CD8-positive, alpha-beta memory T cell (primary cell): Measurements from ENCODE around the gene MAMDC2. TPM values are rescaled to one million over a fixed set of nuclear protein-coding genes. Genes with fewer than 3 reads are reported as not detected.

Experiments used
- CTCF ChIA-PET: fragments of 350-600 bp; sonication (Branson Sonifier 250); formaldehyde crosslinking; loops from one replicate; lab custom pipeline; 2021; ENCODE audit warnings: antibody characterized with exemption; lab: Charles Lee
- POLR2A ChIA-PET: fragments of 350-600 bp; sonication (Branson Sonifier 250); formaldehyde crosslinking; loops from one replicate; lab custom pipeline; 2021; ENCODE audit warnings: antibody characterized with exemption; lab: Charles Lee
- DNase-seq, 5 donors: peaks; one replicate each; pipeline versions ENCODE4 v3.0.0 to v3.0.0-alpha.2; 2020 to 2022; ENCODE audit warnings: mixed read lengths in 1 of 5
- H3K27ac ChIP-seq: one replicate; pipeline ENCODE4 v1.7.0; 2013; ENCODE audit warnings: low read depth, mild to moderate bottlenecking, low read length, moderate library complexity
- H3K27me3 ChIP-seq: 2 replicates; pipeline ENCODE4 v1.7.0; 2013; ENCODE audit warnings: low read length, mild to moderate bottlenecking; ENCODE audit not compliant: insufficient read depth, poor library complexity, severe bottlenecking
- H3K36me3 ChIP-seq: 2 replicates; pipeline ENCODE4 v1.7.0; 2013; ENCODE audit warnings: mild to moderate bottlenecking, low read length, moderate library complexity; ENCODE audit not compliant: insufficient read depth
- H3K4me1 ChIP-seq: 2 replicates; pipeline ENCODE4 v1.7.0; 2013; ENCODE audit warnings: mild to moderate bottlenecking, low read length, moderate library complexity; ENCODE audit not compliant: insufficient read depth
- H3K4me3 ChIP-seq: 2 replicates; pipeline ENCODE4 v1.7.0; 2013; ENCODE audit warnings: mild to moderate bottlenecking, low read length
- H3K9me3 ChIP-seq: 2 replicates; pipeline ENCODE4 v1.7.0; 2013; ENCODE audit warnings: mild to moderate bottlenecking, low read length
- H3K27ac Mint-ChIP-seq, 8 donors: one replicate each; pipeline ENCODE4 v1.8.0; 2020 to 2021; ENCODE audit warnings: mixed read lengths in 8 of 8, mild to moderate bottlenecking in 6 of 8, inconsistent platforms in 3 of 8, moderate library complexity in 3 of 8
- H3K27me3 Mint-ChIP-seq, 2 donors: one replicate each; pipeline ENCODE4 v1.8.0; 2020 to 2021; ENCODE audit warnings: mixed read lengths in 2 of 2, mild to moderate bottlenecking in 1 of 2, moderate library complexity in 1 of 2
- H3K36me3 Mint-ChIP-seq, 3 donors: one replicate each; pipeline ENCODE4 v1.8.0; 2020 to 2021; ENCODE audit warnings: mixed read lengths in 3 of 3, inconsistent platforms in 1 of 3, mild to moderate bottlenecking in 1 of 3
- H3K4me1 Mint-ChIP-seq, 3 donors: one replicate each; pipeline ENCODE4 v1.8.0; 2020 to 2021; ENCODE audit warnings: mixed read lengths in 3 of 3, inconsistent platforms in 1 of 3, mild to moderate bottlenecking in 1 of 3
- H3K4me3 Mint-ChIP-seq, 7 donors: one replicate each; pipeline ENCODE4 v1.8.0; 2020 to 2021; ENCODE audit warnings: mixed read lengths in 7 of 7, mild to moderate bottlenecking in 6 of 7, moderate library complexity in 4 of 7, inconsistent platforms in 2 of 7
- H3K9me3 Mint-ChIP-seq, 5 donors: one replicate each; pipeline ENCODE4 v1.8.0; 2020 to 2022; ENCODE audit warnings: mixed read lengths in 5 of 5, mild to moderate bottlenecking in 3 of 5, moderate library complexity in 2 of 5, inconsistent platforms in 1 of 5
- polyA plus RNA-seq: library from polyadenylated mRNA; unstranded; fragments of 300-500 nt; fragmentation: Illumina TruSeq; gene quantifications from one replicate; pipeline ENCODE4 v1.2.3, GENCODE V29; 2021
- total RNA-seq, 2 experiments: library from RNA; stranded (reverse); gene quantifications; one replicate each; pipeline ENCODE4 v1.2.3, GENCODE V29; 2021

The MAMDC2 gene
- total and polyA plus RNA-seq, 3 experiments from 2014 or later, result 0.10 TPM; not detected in 2

GRCh38 chr9:70060883-70061507 lies 17.3 kb downstream of the MAMDC2 start:
- H3K4me1 Mint-ChIP-seq, result no peaks in the 10 kb centered on the region
- H3K36me3 Mint-ChIP-seq, result no peaks in the 10 kb centered on the region
- ChIA-PET POLR2A (no interaction called here), CTCF (no interaction called here)
- no peaks in the 10 kb centered on the region for H3K9me3 ChIP-seq
- H3K27ac ChIP-seq, result no peak overlapping the region
- DNase-seq, result no peak
- H3K4me3 Mint-ChIP-seq, result no peak overlapping the region
- H3K27ac Mint-ChIP-seq, result no peak overlapping the region
- no peaks in the 10 kb centered on the region for H3K4me1 ChIP-seq
- H3K27me3 Mint-ChIP-seq, result peaks cover 11 to 32% of the 10 kb centered on the region in 2 donors
- no peaks in the 10 kb centered on the region for H3K36me3 ChIP-seq
- no peaks in the 10 kb centered on the region for H3K9me3 Mint-ChIP-seq
- no peak overlapping the region for H3K4me3 ChIP-seq
- no peaks in the 10 kb centered on the region for H3K27me3 ChIP-seq

- H3K4me1 Mint-ChIP-seq, result no peaks in the 10 kb centered on the region
- no peak overlapping the region for H3K4me3 Mint-ChIP-seq
- no peaks in the 10 kb centered on the region for H3K9me3 Mint-ChIP-seq
- H3K27ac ChIP-seq, result no peak overlapping the region
- H3K36me3 ChIP-seq, result no peaks in the 10 kb centered on the region
- no peaks in the 10 kb centered on the region for H3K4me1 ChIP-seq
- POLR2A ChIA-PET, result no interaction called here
- no peak overlapping the region for H3K4me3 ChIP-seq
- H3K9me3 ChIP-seq, result no peaks in the 10 kb centered on the region
- peaks cover 12 to 35% of the 10 kb centered on the region in 2 donors for H3K27me3 Mint-ChIP-seq
- no peaks in the 10 kb centered on the region for H3K27me3 ChIP-seq
- DNase-seq, result no peak
- CTCF ChIA-PET, result no interaction called here
- H3K36me3 Mint-ChIP-seq, result no peaks in the 10 kb centered on the region
- no peak overlapping the region for H3K27ac Mint-ChIP-seq
These were observed 18.1 kb downstream of the MAMDC2 start for GRCh38 chr9:70061776-70062175.

- Histone ChIP-seq H3K27ac (no peak overlapping the region), H3K4me1 (no peaks in the 10 kb centered on the region), H3K9me3 (no peaks in the 10 kb centered on the region), H3K27me3 (no peaks in the 10 kb centered on the region), H3K4me3 (no peak overlapping the region), H3K36me3 (no peaks in the 10 kb centered on the region)
- no peaks in the 10 kb centered on the region for H3K9me3 Mint-ChIP-seq
- POLR2A ChIA-PET, result no interaction called here
- H3K4me3 Mint-ChIP-seq, result no peak overlapping the region
- no peak overlapping the region for H3K27ac Mint-ChIP-seq
- H3K4me1 Mint-ChIP-seq, result no peaks in the 10 kb centered on the region
- no peak for DNase-seq
- CTCF ChIA-PET, result no interaction called here
- H3K27me3 Mint-ChIP-seq, result peaks cover 9 to 35% of the 10 kb centered on the region in 2 donors
- H3K36me3 Mint-ChIP-seq, result no peaks in the 10 kb centered on the region
These were observed 20.8 kb downstream of the MAMDC2 start for GRCh38 chr9:70064496-70064895.

GRCh38 chr9:70065572-70065971 lies 21.9 kb downstream of the MAMDC2 start:
- H3K27ac ChIP-seq, result no peak overlapping the region
- H3K36me3 Mint-ChIP-seq, result no peaks in the 10 kb centered on the region
- ChIA-PET CTCF (no interaction called here), POLR2A (no interaction called here)
- H3K27ac Mint-ChIP-seq, result no peak overlapping the region
- no peak for DNase-seq
- H3K4me1 ChIP-seq, result no peaks in the 10 kb centered on the region
- H3K27me3 Mint-ChIP-seq, result peaks cover 9 to 31% of the 10 kb centered on the region in 2 donors
- H3K9me3 ChIP-seq, result no peaks in the 10 kb centered on the region
- no peak overlapping the region for H3K4me3 Mint-ChIP-seq
- H3K9me3 Mint-ChIP-seq, result no peaks in the 10 kb centered on the region
- H3K4me1 Mint-ChIP-seq, result no peaks in the 10 kb centered on the region
- H3K36me3 ChIP-seq, result no peaks in the 10 kb centered on the region
- H3K27me3 ChIP-seq, result no peaks in the 10 kb centered on the region
- no peak overlapping the region for H3K4me3 ChIP-seq

GRCh38 chr9:70066418-70066817 lies 22.8 kb downstream of the MAMDC2 start:
- no peak overlapping the region for H3K27ac Mint-ChIP-seq
- Histone ChIP-seq H3K4me1 (no peaks in the 10 kb centered on the region), H3K36me3 (no peaks in the 10 kb centered on the region), H3K4me3 (no peak overlapping the region), H3K9me3 (no peaks in the 10 kb centered on the region), H3K27ac (no peak overlapping the region), H3K27me3 (no peaks in the 10 kb centered on the region)
- ChIA-PET CTCF (no interaction called here), POLR2A (no interaction called here)
- no peaks in the 10 kb centered on the region for H3K4me1 Mint-ChIP-seq
- no peaks in the 10 kb centered on the region for H3K36me3 Mint-ChIP-seq
- H3K27me3 Mint-ChIP-seq, result peaks cover 9 to 29% of the 10 kb centered on the region in 2 donors
- no peak for DNase-seq
- no peaks in the 10 kb centered on the region for H3K9me3 Mint-ChIP-seq
- no peak overlapping the region for H3K4me3 Mint-ChIP-seq

GRCh38 chr9:70066874-70067273 lies 23.2 kb downstream of the MAMDC2 start:
- Mint-ChIP-seq H3K4me3 (no peak overlapping the region), H3K4me1 (no peaks in the 10 kb centered on the region), H3K9me3 (no peaks in the 10 kb centered on the region), H3K27me3 (peaks cover 9 to 27% of the 10 kb centered on the region in 2 donors), H3K27ac (no peak overlapping the region), H3K36me3 (no peaks in the 10 kb centered on the region)
- H3K4me1 ChIP-seq, result no peaks in the 10 kb centered on the region
- H3K27ac ChIP-seq, result no peak overlapping the region
- ChIA-PET CTCF (no interaction called here), POLR2A (no interaction called here)
- DNase-seq, result no peak
- H3K27me3 ChIP-seq, result no peaks in the 10 kb centered on the region
- no peaks in the 10 kb centered on the region for H3K9me3 ChIP-seq
- H3K4me3 ChIP-seq, result no peak overlapping the region
- H3K36me3 ChIP-seq, result no peaks in the 10 kb centered on the region

- no peak overlapping the region for H3K27ac Mint-ChIP-seq
- no peak for DNase-seq
- no peaks in the 10 kb centered on the region for H3K4me1 Mint-ChIP-seq
- Histone ChIP-seq H3K4me3 (no peak overlapping the region), H3K27ac (no peak overlapping the region), H3K27me3 (no peaks in the 10 kb centered on the region), H3K4me1 (no peaks in the 10 kb centered on the region), H3K9me3 (no peaks in the 10 kb centered on the region), H3K36me3 (no peaks in the 10 kb centered on the region)
- H3K27me3 Mint-ChIP-seq, result peaks cover 9 to 20% of the 10 kb centered on the region in 2 donors
- H3K36me3 Mint-ChIP-seq, result no peaks in the 10 kb centered on the region
- ChIA-PET POLR2A (no interaction called here), CTCF (no interaction called here)
- H3K9me3 Mint-ChIP-seq, result no peaks in the 10 kb centered on the region
- H3K4me3 Mint-ChIP-seq, result no peak overlapping the region
These were observed 26.1 kb downstream of the MAMDC2 start for GRCh38 chr9:70069704-70070103.

- Mint-ChIP-seq H3K4me1 (no peaks in the 10 kb centered on the region), H3K27me3 (peaks cover 1 to 8% of the 10 kb centered on the region in 2 donors), H3K36me3 (no peaks in the 10 kb centered on the region), H3K27ac (no peak overlapping the region), H3K4me3 (no peak overlapping the region), H3K9me3 (no peaks in the 10 kb centered on the region)
- ChIA-PET POLR2A (no interaction called here), CTCF (interaction anchor here (1.3 kb wide), 1 partner anchor 38 kb away, joined by 3 read pairs; no protein-coding TSS in a partner anchor)
- Histone ChIP-seq H3K36me3 (no peaks in the 10 kb centered on the region), H3K27ac (no peak overlapping the region), H3K27me3 (no peaks in the 10 kb centered on the region), H3K4me3 (no peak overlapping the region), H3K4me1 (no peaks in the 10 kb centered on the region), H3K9me3 (no peaks in the 10 kb centered on the region)
- no peak for DNase-seq
These were observed 29.5 kb downstream of the MAMDC2 start for GRCh38 chr9:70073193-70073592.
